Liver (tissue), 9 donors: Measurements from ENCODE around the gene TAGLN. TPM values are rescaled to one million over a fixed set of nuclear protein-coding genes. Genes with fewer than 3 reads are reported as not detected.

Experiments used
- DNase-seq: peaks from one replicate; pipeline ENCODE4 v3.0.0-alpha.2; 2017; ENCODE audit warnings: low spot score
- H3K27ac ChIP-seq, 2 donors: one replicate each; pipeline ENCODE4 v1.7.0; 2013; ENCODE audit warnings: inconsistent platforms in 2 of 2, low read length in 2 of 2, control low read depth in 1 of 2, low read depth in 1 of 2, mild to moderate bottlenecking in 1 of 2
- H3K27me3 ChIP-seq, 4 donors: one replicate each; pipeline versions ENCODE4 v1.6.1 to v1.7.0; 2013; ENCODE audit warnings: low read length in 3 of 4, inconsistent platforms in 1 of 4, mild to moderate bottlenecking in 1 of 4, moderate library complexity in 1 of 4; ENCODE audit not compliant: control insufficient read depth in 4 of 4, insufficient read depth in 4 of 4
- H3K36me3 ChIP-seq, 4 donors: one replicate each; pipeline versions ENCODE4 v1.6.1 to v1.7.0; 2013; ENCODE audit warnings: low read length in 3 of 4, mild to moderate bottlenecking in 3 of 4, low read depth in 1 of 4, moderate library complexity in 1 of 4; ENCODE audit not compliant: control insufficient read depth in 4 of 4, insufficient read depth in 3 of 4
- H3K4me1 ChIP-seq, 4 donors: one replicate each; pipeline versions ENCODE4 v1.6.1 to v1.7.0; 2013; ENCODE audit warnings: low read length in 3 of 4, mild to moderate bottlenecking in 3 of 4, moderate library complexity in 1 of 4; ENCODE audit not compliant: control insufficient read depth in 4 of 4, insufficient read depth in 4 of 4
- H3K4me3 ChIP-seq, 3 donors: one replicate each; pipeline versions ENCODE4 v1.6.1 to v1.7.0; 2013; ENCODE audit warnings: low read length in 3 of 3, control low read depth in 1 of 3, low read depth in 1 of 3, mild to moderate bottlenecking in 1 of 3
- H3K9ac ChIP-seq, 2 donors: one replicate each; pipeline ENCODE4 v1.7.0; 2013; ENCODE audit warnings: low read length in 2 of 2, mild to moderate bottlenecking in 2 of 2, moderate library complexity in 2 of 2, control low read depth in 1 of 2, low read depth in 1 of 2
- H3K9me3 ChIP-seq, 4 donors: one replicate each; pipeline versions ENCODE4 v1.6.1 to v1.7.0; 2013; ENCODE audit warnings: low read length in 3 of 4; ENCODE audit not compliant: control insufficient read depth in 4 of 4
- EGR1 ChIP-seq, 2 donors: IDR thresholded peaks; 2 replicates each; pipeline ENCODE4 v1.6.1; 2016 to 2018; ENCODE audit warnings: antibody characterized with exemption in 2 of 2, low read depth in 2 of 2
- FOXA1 ChIP-seq: IDR thresholded peaks from 2 replicates; pipeline ENCODE4 v1.6.1; 2016; ENCODE audit warnings: antibody characterized with exemption
- FOXA2 ChIP-seq: IDR thresholded peaks from 2 replicates; pipeline ENCODE4 v1.6.1; 2016; ENCODE audit warnings: antibody characterized with exemption
- GABPA ChIP-seq, 2 donors: IDR thresholded peaks in 1 of 2; conservative IDR thresholded peaks in 1 of 2; 2 replicates each; pipeline ENCODE4 v1.6.1; 2016; ENCODE audit warnings: antibody characterized with exemption in 2 of 2, mild to moderate bottlenecking in 1 of 2, moderate library complexity in 1 of 2
- HNF4A ChIP-seq, 2 donors: conservative IDR thresholded peaks; 2 replicates each; pipeline ENCODE4 v1.6.1; 2016; ENCODE audit warnings: antibody characterized with exemption in 2 of 2, mild to moderate bottlenecking in 2 of 2
- NR2F2 ChIP-seq: IDR thresholded peaks from 2 replicates; pipeline ENCODE4 v1.6.1; 2016; ENCODE audit warnings: antibody characterized with exemption
- RAD21 ChIP-seq, 2 donors: IDR thresholded peaks; 2 replicates each; pipeline ENCODE4 v1.6.1; 2016; ENCODE audit warnings: antibody characterized with exemption in 2 of 2, mild to moderate bottlenecking in 2 of 2
- WGBS: extraction: QIAGEN DNeasy Blood & Tissue Kit; methylation state at CpG from one replicate; pipeline ENCODE4 v1.1.7; 2013; 5-methylcytosine and 5-hydroxymethylcytosine counted together
- polyA plus RNA-seq, 2 donors: library from polyadenylated mRNA; stranded (reverse) in 1 of 2; unstranded in 1 of 2; fragments of 200-250 nt in 1 of 2; fragments of >200 nt in 1 of 2; fragmentation: Nextera tagmentation in 1 of 2; extraction: Ambion mirVana in 1 of 2; gene quantifications; one replicate each; pipeline versions ENCODE4 v1.2.1 to v1.2.3, GENCODE V29; 2013 to 2015
- total RNA-seq, 2 donors: library from RNA; depleted of rRNA; stranded (reverse); fragments of >200 nt; gene quantifications; one replicate each; pipeline ENCODE4 v1.2.3, GENCODE V29; 2014
- TF ChIP-seq, protein P1 (sequence below): IDR thresholded peaks from 2 replicates; pipeline ENCODE4 v1.6.1; 2016; ENCODE audit warnings: antibody characterized with exemption
- TF ChIP-seq, protein P2 (sequence below): IDR thresholded peaks from 2 replicates; pipeline ENCODE4 v1.6.1; 2016; ENCODE audit warnings: antibody characterized with exemption
- donor health status: healthy.
- donor health status: healthy.
- donor health status: healthy.
- donor health status: healthy.
- donor health status: healthy.

TAGLN gene
- total and polyA plus RNA-seq, 4 donors = 7.4 to 309 (median 96.2) TPM

DNA sequence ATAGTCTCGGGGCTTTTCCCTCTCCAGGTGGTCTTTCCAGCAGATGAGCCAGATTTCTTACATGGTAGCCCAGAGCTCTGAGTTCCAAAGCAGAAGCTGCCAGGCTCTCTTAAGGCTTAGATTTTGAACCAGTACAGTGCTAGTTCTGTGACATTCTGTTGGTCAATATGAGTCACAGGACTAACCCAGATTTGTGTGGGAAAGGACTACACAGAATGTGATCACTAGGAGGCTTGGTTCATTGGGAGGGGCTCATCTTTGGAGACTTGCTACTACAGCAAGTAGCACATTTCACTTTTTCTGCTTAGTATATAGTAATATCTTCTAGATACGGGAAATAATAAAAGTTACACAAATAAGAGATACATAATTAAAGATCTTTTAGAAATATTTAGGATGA lies 57.4 kb downstream of the TAGLN start:
- Histone ChIP-seq H3K9ac (no peak overlapping the region), H3K27me3 (no peaks in the 10 kb centered on the region), H3K4me3 (no peak overlapping the region), H3K4me1 (no peaks in the 10 kb centered on the region), H3K36me3 (peaks cover 3 to 6% (median 5%) of the 10 kb centered on the region in 4 donors), H3K9me3 (no peaks in the 10 kb centered on the region), H3K27ac (no peak overlapping the region)
- no peak for DNase-seq
- TF ChIP-seq, protein P1, sequence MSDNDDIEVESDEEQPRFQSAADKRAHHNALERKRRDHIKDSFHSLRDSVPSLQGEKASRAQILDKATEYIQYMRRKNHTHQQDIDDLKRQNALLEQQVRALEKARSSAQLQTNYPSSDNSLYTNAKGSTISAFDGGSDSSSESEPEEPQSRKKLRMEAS = no peak
- TF ChIP-seq FOXA2 (no peak), NR2F2 (no peak), EGR1 (IDR thresholded peaks at IDR 0.05; ENCODE audit: low read depth in 2 of 2) (no peak), FOXA1 (no peak), HNF4A (conservative IDR thresholded peaks at IDR 0.05) (no peak), GABPA (IDR thresholded peaks at IDR 0.05 in 1 of 2, conservative IDR thresholded peaks at IDR 0.05 in 1 of 2) (no peak), RAD21 (IDR thresholded peaks at IDR 0.05) (no peak)
- TF ChIP-seq, protein P2, sequence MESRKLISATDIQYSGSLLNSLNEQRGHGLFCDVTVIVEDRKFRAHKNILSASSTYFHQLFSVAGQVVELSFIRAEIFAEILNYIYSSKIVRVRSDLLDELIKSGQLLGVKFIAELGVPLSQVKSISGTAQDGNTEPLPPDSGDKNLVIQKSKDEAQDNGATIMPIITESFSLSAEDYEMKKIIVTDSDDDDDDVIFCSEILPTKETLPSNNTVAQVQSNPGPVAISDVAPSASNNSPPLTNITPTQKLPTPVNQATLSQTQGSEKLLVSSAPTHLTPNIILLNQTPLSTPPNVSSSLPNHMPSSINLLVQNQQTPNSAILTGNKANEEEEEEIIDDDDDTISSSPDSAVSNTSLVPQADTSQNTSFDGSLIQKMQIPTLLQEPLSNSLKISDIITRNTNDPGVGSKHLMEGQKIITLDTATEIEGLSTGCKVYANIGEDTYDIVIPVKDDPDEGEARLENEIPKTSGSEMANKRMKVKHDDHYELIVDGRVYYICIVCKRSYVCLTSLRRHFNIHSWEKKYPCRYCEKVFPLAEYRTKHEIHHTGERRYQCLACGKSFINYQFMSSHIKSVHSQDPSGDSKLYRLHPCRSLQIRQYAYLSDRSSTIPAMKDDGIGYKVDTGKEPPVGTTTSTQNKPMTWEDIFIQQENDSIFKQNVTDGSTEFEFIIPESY = no peak
- 75% methylated on average over 2 of the region's 2 CpGs for WGBS

Other genes with a start within 250 kb of the TAGLN start
- gene SIK3, start 100.9 kb upstream of the TAGLN start, total RNA-seq = 10 to 100 TPM; 17.6 to 52.4 TPM
- 10 to 100 TPM in 1 of 2 donors, 1 to 10 TPM in 1; 6.9 to 11.2 TPM for gene SIK3, start 100.9 kb upstream of the TAGLN start, polyA plus RNA-seq
- gene PAFAH1B2, start 55.1 kb upstream of the TAGLN start, total RNA-seq = 10 to 100 TPM; 33.4 to 39.8 TPM
- gene PAFAH1B2, start 55.1 kb upstream of the TAGLN start, polyA plus RNA-seq = 10 to 100 TPM; 12.7 to 16.4 TPM
- 10 to 100 TPM; 21.7 to 42.9 TPM for gene SIDT2, start 20.6 kb upstream of the TAGLN start, total RNA-seq
- gene SIDT2, start 20.6 kb upstream of the TAGLN start, polyA plus RNA-seq = 10 to 100 TPM; 11.2 to 23.1 TPM
- 10 to 100 TPM; 19.7 to 32.3 TPM for gene PCSK7, start 32.7 kb downstream of the TAGLN start, total RNA-seq
- 10 to 100 TPM in 1 of 2 donors, 1 to 10 TPM in 1; 7.3 to 12.7 TPM for gene PCSK7, start 32.7 kb downstream of the TAGLN start, polyA plus RNA-seq
- 1 to 10 TPM; 6.0 to 6.1 TPM for gene RNF214, start 33.3 kb downstream of the TAGLN start, total RNA-seq
- gene RNF214, start 33.3 kb downstream of the TAGLN start, polyA plus RNA-seq = 1 to 10 TPM; 4.6 to 6.2 TPM
- gene BACE1-AS, start 92.0 kb downstream of the TAGLN start, total RNA-seq = 1 to 10 TPM; 1.6 to 1.7 TPM
- gene BACE1-AS, start 92.0 kb downstream of the TAGLN start, polyA plus RNA-seq = 1 to 10 TPM in 1 of 2 donors, under 1 TPM in 1; 0.85 to 2.9 TPM
- gene BACE1, start 116.9 kb downstream of the TAGLN start, total RNA-seq = 10 to 100 TPM; 14.0 to 21.8 TPM
- 10 to 100 TPM in 1 of 2 donors, 1 to 10 TPM in 1; 7.3 to 14.3 TPM for gene BACE1, start 116.9 kb downstream of the TAGLN start, polyA plus RNA-seq
- 10 to 100 TPM in 1 of 2 donors, 1 to 10 TPM in 1; 4.9 to 12.3 TPM for gene CEP164, start 128.5 kb downstream of the TAGLN start, total RNA-seq
- gene CEP164, start 128.5 kb downstream of the TAGLN start, polyA plus RNA-seq = 1 to 10 TPM; 4.1 to 6.8 TPM